DMS79 (cell line): ENCODE results near the gene TXNIP.

Experiments used
- DNase-seq: peaks from one replicate; lab custom pipeline; 2025; lab: John Stamatoyannopoulos, UW

The TXNIP gene

GRCh38 chr1:145985129-145985501 lies 11.3 kb downstream of the TXNIP start:
- no peak for DNase-seq

GRCh38 chr1:145983960-145984830 lies 12.2 kb downstream of the TXNIP start:
- DNase-seq, result no peak

- DNase-seq, result no peak
Observed at GRCh38 chr1:145983206-145983675, 13.1 kb downstream of the TXNIP start.

- DNase-seq, result no peak
Observed at GRCh38 chr1:145982010-145982723, 14.2 kb downstream of the TXNIP start.

- DNase-seq, result no peak
Observed at GRCh38 chr1:145980457-145980994, 15.9 kb downstream of the TXNIP start.

- no peak for DNase-seq
Observed at GRCh38 chr1:145979746-145980456, 16.5 kb downstream of the TXNIP start.

- DNase-seq, result peak; percentile 99
Observed at GRCh38 chr1:145978854-145979745, 17.3 kb downstream of the TXNIP start.

- no peak for DNase-seq
Observed at GRCh38 chr1:145978471-145978853, 17.9 kb downstream of the TXNIP start.

GRCh38 chr1:145977486-145978470 lies 18.6 kb downstream of the TXNIP start:
- peak; percentile 71 for DNase-seq

- no peak for DNase-seq
Observed at GRCh38 chr1:145977016-145977415, 19.4 kb downstream of the TXNIP start.

- DNase-seq, result no peak
Observed at GRCh38 chr1:145975216-145975615, 21.2 kb downstream of the TXNIP start.

GRCh38 chr1:145974721-145975120 lies 21.7 kb downstream of the TXNIP start:
- DNase-seq, result no peak

GRCh38 chr1:145972580-145972979 lies 23.8 kb downstream of the TXNIP start:
- DNase-seq, result no peak

GRCh38 chr1:145967288-145967687 lies 29.1 kb downstream of the TXNIP start:
- DNase-seq, result no peak

GRCh38 chr1:145965119-145965744 lies 31.1 kb downstream of the TXNIP start:
- no peak for DNase-seq

GRCh38 chr1:145964328-145965118 lies 31.9 kb downstream of the TXNIP start, which contains the start of the genes ANKRD34A and POLR3GL:
TSS of gene ANKRD34A (minus strand) at chr1:145964575. CDS start at chr1:145961759, 2,816 bp downstream.
TSS of gene POLR3GL (plus strand) at chr1:145964690. CDS start at chr1:145974866, 10,176 bp downstream.
- DNase-seq, result peak; percentile 96

- DNase-seq, result no peak
Observed at GRCh38 chr1:145963265-145964019, 32.9 kb downstream of the TXNIP start.
